ENCODE results near the gene KMT2B.

DNA sequence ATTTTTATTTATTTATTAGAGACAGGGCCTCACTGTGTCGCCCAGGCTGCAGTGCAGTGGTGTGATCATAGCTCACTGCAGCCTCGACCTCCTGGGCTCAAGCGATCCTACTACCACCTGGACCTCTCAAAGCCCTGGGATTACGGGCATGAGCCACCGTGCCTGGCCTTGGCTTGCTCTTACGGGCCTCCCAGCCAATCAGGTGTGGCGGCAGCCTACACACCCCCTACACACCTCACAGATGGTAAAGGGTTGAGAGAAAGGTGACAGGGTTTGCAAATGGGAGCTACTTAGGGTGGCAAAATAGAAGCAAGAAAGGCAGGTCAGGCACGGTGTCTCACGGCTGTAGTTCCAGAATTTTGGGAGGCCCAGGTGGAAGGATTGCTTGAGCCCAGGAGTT lies 14.5 kb upstream of the KMT2B start:
- TF ChIP-seq, protein P1, sequence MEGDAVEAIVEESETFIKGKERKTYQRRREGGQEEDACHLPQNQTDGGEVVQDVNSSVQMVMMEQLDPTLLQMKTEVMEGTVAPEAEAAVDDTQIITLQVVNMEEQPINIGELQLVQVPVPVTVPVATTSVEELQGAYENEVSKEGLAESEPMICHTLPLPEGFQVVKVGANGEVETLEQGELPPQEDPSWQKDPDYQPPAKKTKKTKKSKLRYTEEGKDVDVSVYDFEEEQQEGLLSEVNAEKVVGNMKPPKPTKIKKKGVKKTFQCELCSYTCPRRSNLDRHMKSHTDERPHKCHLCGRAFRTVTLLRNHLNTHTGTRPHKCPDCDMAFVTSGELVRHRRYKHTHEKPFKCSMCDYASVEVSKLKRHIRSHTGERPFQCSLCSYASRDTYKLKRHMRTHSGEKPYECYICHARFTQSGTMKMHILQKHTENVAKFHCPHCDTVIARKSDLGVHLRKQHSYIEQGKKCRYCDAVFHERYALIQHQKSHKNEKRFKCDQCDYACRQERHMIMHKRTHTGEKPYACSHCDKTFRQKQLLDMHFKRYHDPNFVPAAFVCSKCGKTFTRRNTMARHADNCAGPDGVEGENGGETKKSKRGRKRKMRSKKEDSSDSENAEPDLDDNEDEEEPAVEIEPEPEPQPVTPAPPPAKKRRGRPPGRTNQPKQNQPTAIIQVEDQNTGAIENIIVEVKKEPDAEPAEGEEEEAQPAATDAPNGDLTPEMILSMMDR (IDR thresholded peaks at IDR 0.05), result no peak
- no peak for TF ChIP-seq POLR2A (IDR thresholded peaks at IDR 0.05)
